GM18508 (cell line): ENCODE measurements around the gene NADK2.
"Not testable (repeated sequence)": the region's sequence is repeated elsewhere in the genome, so short reads cannot be mapped to it uniquely, and the experiment has no call there.

Experiments
- ATAC-seq: cut with Tn5 transposase; IDR thresholded peaks from one replicate; pipeline ENCODE4 v1.9.1; 2021; ENCODE audit warnings: moderate number of reproducible peaks; ENCODE audit not compliant: insufficient read depth, unreplicated experiment

Gene NADK2

GRCh38 chr5:36215910-36216309 is 25.8 kb downstream of the NADK2 start:
- no peak for ATAC-seq

GRCh38 chr5:36214436-36214835 is 27.3 kb downstream of the NADK2 start:
- ATAC-seq: no peak

- ATAC-seq: no peak
Observed at GRCh38 chr5:36209664-36210063, 32.1 kb downstream of the NADK2 start.

- no peak for ATAC-seq
Observed at GRCh38 chr5:36208786-36209185, 32.9 kb downstream of the NADK2 start.

DNA sequence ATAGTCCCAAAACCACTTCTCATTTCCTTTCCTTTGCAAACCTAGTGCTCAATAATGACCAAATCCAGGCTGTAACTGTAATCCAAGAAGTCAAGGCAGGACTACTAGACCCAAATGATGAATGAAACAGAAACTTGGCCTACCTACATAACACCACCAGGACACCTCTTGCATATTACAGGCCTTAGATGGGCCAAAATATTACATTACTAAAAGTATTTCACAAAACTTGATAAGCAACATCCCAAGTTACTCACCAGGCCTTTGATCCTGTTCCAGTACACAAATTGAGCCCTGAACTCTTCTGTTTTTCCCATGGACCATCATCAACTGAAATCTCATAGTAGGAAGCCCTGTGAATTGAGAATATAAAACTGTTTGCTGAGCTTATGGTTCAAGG is 34.8 kb downstream of the NADK2 start:
- ATAC-seq: no peak

GRCh38 chr5:36205329-36205728 is 36.4 kb downstream of the NADK2 start:
- no peak for ATAC-seq

DNA sequence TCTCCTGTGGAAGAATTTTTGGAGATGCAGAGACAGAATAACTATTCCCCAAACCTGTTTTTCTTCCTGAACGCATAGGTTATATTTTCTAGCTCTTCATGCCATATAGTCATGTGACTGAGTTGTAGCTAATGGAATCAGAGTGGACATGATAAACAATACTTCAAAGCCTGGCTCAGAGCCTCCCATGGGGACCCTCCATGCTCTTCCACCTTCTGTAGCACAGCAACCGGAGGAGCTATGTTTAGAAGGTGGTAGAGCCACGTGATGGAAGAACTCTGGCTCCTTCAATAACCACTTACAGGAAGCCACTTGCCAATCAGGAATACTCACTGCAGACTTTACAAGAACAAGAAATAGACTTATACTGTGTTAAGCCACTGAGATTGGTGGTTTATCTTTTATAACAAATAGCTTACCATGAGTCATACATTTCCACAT is 39.2 kb downstream of the NADK2 start:
- ATAC-seq: no peak

DNA sequence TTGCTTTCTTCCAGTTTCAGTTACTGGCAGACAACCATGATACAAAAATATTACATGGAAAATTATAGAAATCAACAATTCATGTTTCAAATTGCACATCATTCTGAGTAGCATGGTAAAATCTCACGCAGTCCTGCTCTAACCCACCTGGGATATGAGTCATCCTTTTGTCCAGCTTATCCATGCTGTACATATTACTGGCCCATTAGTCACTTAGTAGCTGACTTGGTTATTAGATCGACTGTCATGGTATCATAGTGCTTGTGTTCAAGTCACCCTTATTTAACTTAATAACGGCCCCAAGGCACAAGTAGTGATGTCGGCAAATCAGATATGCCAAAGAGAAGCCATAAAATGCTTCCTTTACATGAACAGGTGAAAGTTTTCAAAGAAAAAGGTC is 41.2 kb downstream of the NADK2 start:
- ATAC-seq: no peak

GRCh38 chr5:36199620-36200019 is 42.1 kb downstream of the NADK2 start:
- ATAC-seq: no peak

GRCh38 chr5:36198783-36199182 is 42.9 kb downstream of the NADK2 start:
- not testable (repeated sequence) for ATAC-seq

GRCh38 chr5:36198281-36198680 is 43.4 kb downstream of the NADK2 start:
- no peak for ATAC-seq

- no peak for ATAC-seq
Observed at GRCh38 chr5:36193746-36194145, 48.0 kb downstream of the NADK2 start.

- not testable (repeated sequence) for ATAC-seq
Observed at GRCh38 chr5:36184408-36184807, 57.3 kb downstream of the NADK2 start.

DNA sequence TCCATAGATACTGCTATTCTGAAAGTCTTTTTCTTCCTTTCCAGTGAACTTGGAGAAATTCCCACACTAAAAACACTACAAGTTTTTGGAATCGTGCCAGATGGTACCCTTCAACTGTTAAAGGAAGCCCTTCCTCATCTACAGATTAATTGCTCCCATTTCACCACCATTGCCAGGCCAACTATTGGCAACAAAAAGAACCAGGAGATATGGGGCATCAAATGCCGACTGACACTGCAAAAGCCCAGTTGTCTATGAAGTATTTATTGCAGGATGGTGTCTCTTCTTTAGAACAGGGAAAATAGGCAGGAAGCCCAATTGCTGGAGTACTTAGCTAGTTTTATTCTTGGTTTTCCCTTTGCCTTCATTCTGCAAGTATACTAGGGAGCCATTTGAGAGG is 60.0 kb downstream of the NADK2 start:
- no peak for ATAC-seq

- no peak for ATAC-seq
Observed at GRCh38 chr5:36180556-36181350, 61.0 kb downstream of the NADK2 start.

DNA sequence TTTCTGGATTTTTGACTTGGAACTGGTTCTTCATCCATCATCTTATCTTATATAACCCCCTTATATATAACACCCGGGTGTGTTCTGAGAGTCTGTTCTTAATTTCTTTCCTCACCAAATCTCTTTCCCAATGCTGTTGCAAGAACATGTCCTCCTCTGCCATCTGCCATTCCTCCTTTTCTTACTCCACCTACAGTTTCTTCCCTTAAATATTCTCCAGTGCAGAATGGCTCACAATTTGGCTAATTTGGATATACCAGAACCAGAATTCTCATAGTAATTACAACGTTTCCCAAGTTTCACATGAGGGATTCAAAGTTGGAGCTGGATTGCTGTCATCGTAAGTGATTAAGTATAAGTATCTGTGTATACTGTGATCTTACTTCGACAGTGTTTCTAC is 61.8 kb downstream of the NADK2 start:
- no peak for ATAC-seq

DNA sequence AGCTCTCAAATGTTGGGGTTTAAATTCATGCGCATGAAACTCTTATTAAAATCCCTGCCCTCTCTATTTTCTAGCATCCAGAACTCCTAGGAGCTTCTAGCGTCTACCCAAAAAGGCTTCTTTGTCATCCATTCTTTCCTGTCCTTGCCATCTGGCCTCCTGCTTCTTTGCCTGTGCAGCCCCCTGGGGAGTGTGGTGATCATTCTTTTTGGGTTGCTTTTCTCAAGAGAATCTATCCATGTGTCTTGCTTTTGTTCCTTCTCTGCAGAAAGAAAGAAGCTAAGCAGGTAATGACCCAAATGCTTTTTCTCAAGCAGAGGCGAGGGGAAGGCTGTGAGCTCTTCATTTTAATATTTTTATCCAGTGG is 63.2 kb downstream of the NADK2 start:
- ATAC-seq: no peak

- ATAC-seq: no peak
Observed at GRCh38 chr5:36177715-36178523, 63.8 kb downstream of the NADK2 start.

DNA sequence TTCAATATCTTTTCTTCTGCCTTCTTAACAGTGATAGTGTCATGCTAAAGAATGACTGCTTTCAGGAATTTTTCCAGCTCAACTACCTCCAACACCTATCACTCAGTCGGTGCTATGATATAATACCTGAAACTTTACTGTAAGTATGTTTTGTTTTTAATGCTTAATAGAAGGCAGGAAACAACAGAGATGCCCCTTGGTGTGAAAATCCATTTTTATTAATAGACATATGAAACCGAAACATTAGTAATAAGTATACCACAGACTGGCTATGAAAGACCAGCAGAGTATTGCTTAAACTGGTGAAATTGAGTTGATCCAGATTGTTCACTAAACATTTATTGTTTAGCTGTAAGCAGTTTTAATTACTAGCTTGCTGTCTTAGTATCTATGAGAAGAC is 64.6 kb downstream of the NADK2 start:
- peak; percentile 99 for ATAC-seq

GRCh38 chr5:36175043-36175442 is 66.7 kb downstream of the NADK2 start:
- no peak for ATAC-seq

- no peak for ATAC-seq
Observed at GRCh38 chr5:36174119-36174518, 67.6 kb downstream of the NADK2 start.

DNA sequence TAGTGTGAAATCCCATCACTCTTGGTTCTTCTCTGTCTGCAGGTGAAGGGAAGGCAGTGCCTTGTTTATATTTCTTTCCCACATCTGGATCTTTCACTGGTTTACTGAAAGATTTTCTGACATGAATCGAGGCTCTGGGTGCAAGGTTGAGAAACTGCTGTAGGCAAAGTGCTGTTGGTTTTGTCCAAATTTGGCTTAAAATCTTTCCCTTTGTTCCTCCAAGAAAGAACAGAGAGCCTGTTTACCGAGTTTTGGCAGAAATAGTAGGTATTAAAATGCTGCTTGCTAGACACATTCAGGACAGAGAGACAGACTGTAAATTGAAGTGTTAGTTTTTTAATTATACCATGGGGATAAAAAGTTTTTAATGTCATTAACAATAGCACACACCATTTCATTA is 68.3 kb downstream of the NADK2 start:
- no peak for ATAC-seq
